ENCODE data around the gene ZNF141.

DNA sequence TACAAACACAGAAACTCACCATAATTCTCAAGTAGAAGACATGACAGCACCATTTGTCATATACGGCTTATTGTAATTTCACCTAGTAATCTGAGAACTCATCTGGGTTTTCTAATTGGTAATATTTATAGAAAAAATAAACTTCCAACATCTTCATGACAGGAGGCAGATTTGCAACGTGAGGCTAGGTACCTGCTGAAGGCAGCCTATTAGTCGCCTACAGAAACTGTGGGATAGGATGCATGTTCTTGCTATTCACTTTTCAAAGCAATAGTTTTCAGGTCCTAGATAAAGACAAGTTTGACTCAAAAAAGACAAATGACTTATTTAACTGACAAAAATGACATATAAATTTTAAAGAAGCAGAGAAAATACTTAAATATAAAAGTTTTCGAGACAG is 35.2 kb upstream of the ZNF141 start:
- TF ChIP-seq CTCF (IDR thresholded peaks at IDR 0.05; ENCODE audit: poor library complexity, severe bottlenecking) (no peak), EP300 (conservative IDR thresholded peaks at IDR 0.05; ENCODE audit: poor library complexity, severe bottlenecking) (no peak), EZH2 (IDR thresholded peaks at IDR 0.05; ENCODE audit: borderline replicate concordance, insufficient read depth, low read length, poor library complexity, severe bottlenecking) (no peak), RAD21 (conservative IDR thresholded peaks at IDR 0.05) (no peak), REST (IDR thresholded peaks at IDR 0.05; ENCODE audit: borderline replicate concordance) (no peak), POLR2AphosphoS5 (IDR thresholded peaks at IDR 0.05) (no peak), TAF1 (IDR thresholded peaks at IDR 0.05; ENCODE audit: low read depth) (no peak), SMC3 (conservative IDR thresholded peaks at IDR 0.05; ENCODE audit: poor library complexity) (no peak)

Measured in neural cell (in vitro differentiated cells).